Endothelial cell of umbilical vein (primary cell): ENCODE data around the gene ZSWIM6.

ENCODE experiments used
- CTCF ChIP-seq, 2 donors: IDR thresholded peaks; 1 replicate in 1 of 2; 2 replicates in 1 of 2; pipeline ENCODE4 v1.5.1; 2011; ENCODE audit warnings: low read length in 2 of 2, mild to moderate bottlenecking in 2 of 2, moderate library complexity in 2 of 2, control low read depth in 1 of 2, inconsistent platforms in 1 of 2, low read depth in 1 of 2; ENCODE audit not compliant: insufficient read depth in 1 of 2; ENCODE audit errors: extremely low read depth in 1 of 2
- EZH2 ChIP-seq: IDR thresholded peaks from 2 replicates; pipeline ENCODE4 v1.6.1; 2012; ENCODE audit warnings: borderline replicate concordance, low read depth, mild to moderate bottlenecking, moderate library complexity, low read length, inconsistent platforms; ENCODE audit not compliant: severe bottlenecking
- FOS ChIP-seq: IDR thresholded peaks from 2 replicates; pipeline ENCODE4 v1.6.1; 2011; ENCODE audit warnings: mild to moderate bottlenecking, low read length, moderate library complexity, borderline replicate concordance; ENCODE audit not compliant: insufficient read depth
- GATA2 ChIP-seq: IDR thresholded peaks from 2 replicates; pipeline ENCODE4 v1.7.0; 2011; ENCODE audit warnings: low read depth, mild to moderate bottlenecking, moderate library complexity, mixed read lengths, low read length; ENCODE audit not compliant: insufficient read length, insufficient read depth
- JUN ChIP-seq: IDR thresholded peaks from 2 replicates; pipeline ENCODE4 v1.6.1; 2011; ENCODE audit warnings: borderline replicate concordance, low read depth; ENCODE audit not compliant: insufficient read length, insufficient read depth
- MYC ChIP-seq: IDR thresholded peaks from one replicate; pipeline ENCODE4 v1.6.1; 2011; ENCODE audit warnings: mild to moderate bottlenecking, low read depth, low read length
- POLR2A ChIP-seq: IDR thresholded peaks from 2 replicates; pipeline ENCODE4 v1.6.1; 2012; ENCODE audit warnings: low read depth, mild to moderate bottlenecking, control low read depth, low read length
- POLR2AphosphoS5 ChIP-seq: IDR thresholded peaks from 2 replicates; pipeline ENCODE4 v1.6.1; 2012; ENCODE audit warnings: low read depth, mild to moderate bottlenecking, control low read depth, low read length, moderate library complexity; ENCODE audit not compliant: insufficient read depth
- TF ChIP-seq, protein P1 (sequence below): IDR thresholded peaks from 2 replicates; pipeline ENCODE4 v1.6.1; 2011; ENCODE audit not compliant: insufficient read depth, insufficient read length

DNA sequence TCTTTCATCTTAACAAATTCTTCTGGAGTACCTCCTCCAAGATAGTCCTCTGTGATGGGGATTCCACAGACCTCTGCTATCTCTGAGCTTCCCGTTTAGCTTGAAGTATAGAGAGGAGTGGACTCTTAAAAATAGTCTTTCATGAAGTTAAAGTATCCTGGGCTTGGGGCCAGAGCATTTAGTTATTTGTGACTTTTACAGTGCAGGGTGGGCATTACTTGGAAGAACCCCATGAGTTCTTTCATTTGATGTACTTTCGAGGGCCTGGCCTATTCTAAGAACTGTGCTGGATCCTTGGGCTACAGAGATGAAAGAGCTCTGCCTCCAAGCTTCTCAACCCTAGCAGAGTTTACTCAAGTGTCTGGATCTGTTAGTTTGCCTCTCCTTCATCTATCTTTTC lies 131.5 kb downstream of the ZSWIM6 start:
- TF ChIP-seq CTCF (IDR thresholded peaks at IDR 0.05; ENCODE audit: extremely low read depth in 1 of 2, insufficient read depth in 1 of 2, low read depth in 1 of 2, low read length in 2 of 2) (no peak), POLR2A (no peak), POLR2AphosphoS5 (no peak), EZH2 (no peak), MYC (no peak), JUN (no peak), FOS (no peak), GATA2 (no peak)
- TF ChIP-seq, protein P1, sequence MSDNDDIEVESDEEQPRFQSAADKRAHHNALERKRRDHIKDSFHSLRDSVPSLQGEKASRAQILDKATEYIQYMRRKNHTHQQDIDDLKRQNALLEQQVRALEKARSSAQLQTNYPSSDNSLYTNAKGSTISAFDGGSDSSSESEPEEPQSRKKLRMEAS: no peak
